K562 (cell line): Measurements from ENCODE around the gene GATA1. TPM values are rescaled to one million over a fixed set of nuclear protein-coding genes. Genes with fewer than 3 reads are reported as not detected.

Experiments used
- E2F4 ChIP-seq: sonication (generic); formaldehyde crosslinking; IDR thresholded peaks from 2 replicates; pipeline ENCODE4 v1.8.0; 2022; ENCODE audit warnings: mild to moderate bottlenecking, low read depth, missing genetic modification reagents
- EP300 ChIP-seq: IDR thresholded peaks from 2 replicates; pipeline ENCODE4 v1.6.1; 2012; ENCODE audit warnings: low read length, improper control_type of control experiment
- HNRNPUL1 ChIP-seq: fragments of 200-400 bp; formaldehyde crosslinking; IDR thresholded peaks from 2 replicates; pipeline ENCODE4 v1.6.1; 2017; ENCODE audit warnings: low read length
- KAT2B ChIP-seq: IDR thresholded peaks from one replicate; pipeline ENCODE4 v1.6.1; 2012; ENCODE audit warnings: low read depth, mild to moderate bottlenecking, control low read depth, inconsistent platforms, low read length, moderate library complexity
- NCOA2 ChIP-seq, 2 experiments: fragments of 450-650 bp; IDR thresholded peaks; 2 replicates each; pipeline ENCODE4 v1.6.1; 2018; ENCODE audit warnings: mild to moderate bottlenecking in 2 of 2, moderate library complexity in 1 of 2; ENCODE audit not compliant: partially characterized antibody in 2 of 2
- NFE2 ChIP-seq: IDR thresholded peaks from 2 replicates; pipeline ENCODE4 v1.6.1; 2014; ENCODE audit warnings: antibody characterized with exemption, low read depth
- SMARCA5 ChIP-seq: fragments of 450-650 bp; IDR thresholded peaks from 2 replicates; pipeline ENCODE4 v1.6.1; 2016
- STAG1 ChIP-seq: sonication (generic); formaldehyde crosslinking; IDR thresholded peaks from 2 replicates; pipeline ENCODE4 v1.5.0; 2020; ENCODE audit warnings: missing genetic modification reagents, borderline replicate concordance
- TGIF2 ChIP-seq: sonication (generic); formaldehyde crosslinking; IDR thresholded peaks from 2 replicates; pipeline ENCODE4 v1.8.1; 2022; ENCODE audit warnings: mild to moderate bottlenecking, missing genetic modification reagents, moderate library complexity
- TSHZ1 ChIP-seq: fragments of 250-450 bp; sonication (Bioruptor Pico); IDR thresholded peaks from 2 replicates; pipeline ENCODE4 v1.4.0; 2020; ENCODE audit warnings: mild to moderate bottlenecking, moderate library complexity
- ZBTB9 ChIP-seq: fragments of 450-650 bp; formaldehyde crosslinking; IDR thresholded peaks from 2 replicates; pipeline ENCODE4 v1.4.0; 2020; ENCODE audit warnings: mild to moderate bottlenecking, moderate library complexity
- ZKSCAN8 ChIP-seq: fragments of 200-800 bp; sonication (Bioruptor generic); IDR thresholded peaks from 2 replicates; pipeline ENCODE4 v1.6.1; 2016; ENCODE audit warnings: missing genetic modification characterization, missing compliant biosample characterization
- ZNF407 ChIP-seq: fragments of 450-650 bp; IDR thresholded peaks from 2 replicates; pipeline ENCODE4 v1.6.1; 2016; ENCODE audit warnings: low read depth
- polyA plus RNA-seq, 8 experiments: library from polyadenylated mRNA; depleted of rRNA in 4 of 8; stranded (reverse) in 5 of 8; unstranded in 3 of 8; fragments of >200 nt; fragmentation: Nextera tagmentation in 2 of 8; fragmentation: Illumina TruSeq in 1 of 8; extraction: Ambion mirVana in 2 of 8; extraction: Trizol in 1 of 8; gene quantifications; 2 replicates each; pipeline versions ENCODE4 v1.2.1 to v1.2.3, GENCODE V29; 2011 to 2014; ENCODE audit warnings: inconsistent platforms in 1 of 8, missing spikeins in 1 of 8
- total RNA-seq, 7 experiments: library from RNA; depleted of rRNA in 6 of 7; stranded (reverse); fragments of >200 nt in 6 of 7; fragmentation: Illumina TruSeq in 2 of 7; extraction: Trizol in 2 of 7; gene quantifications; 2 replicates each; pipeline versions ENCODE4 v1.2.1 to v1.2.3, GENCODE V29; 2011 to 2021; ENCODE audit warnings: low replicate concordance in 1 of 7

GATA1 gene
- total and polyA plus RNA-seq, 9 of the 15 experiments (the other 6 are each of a cell fraction or from before 2014, with no cell fraction given), result 11.9 to 291 (median 116) TPM

- TF ChIP-seq E2F4, result no peak
- no peak for TF ChIP-seq KAT2B
- TF ChIP-seq STAG1 (CRISPR knock-in tag), result no peak
- no peak for TF ChIP-seq NCOA2 (IDR thresholded peaks at IDR 0.05; ENCODE audit: partially characterized antibody in 2 of 2)
- TF ChIP-seq ZNF407, result no peak
- TF ChIP-seq ZBTB9 (CRISPR knock-in tag), result no peak
- TF ChIP-seq ZKSCAN8 (CRISPR knock-in tag), result no peak
- peak; percentile 44; the same call in 1 of the 2 replicates for TF ChIP-seq EP300
- TF ChIP-seq NFE2, result 0 out of 2 replicates have a peak, but pooled peaks have one; percentile 26
- no peak for TF ChIP-seq TSHZ1 (CRISPR knock-in tag)
- no peak for TF ChIP-seq HNRNPUL1
- TF ChIP-seq TGIF2 (CRISPR knock-in tag), result no peak
- no peak for TF ChIP-seq SMARCA5
Observed at GRCh38 chrX:48794911-48795515, 8.6 kb downstream of the GATA1 start (continued).
